Measurements from ENCODE around the gene PDE8B.

GRCh38 chr5:77333036-77333435 is 122.6 kb downstream of the PDE8B start:
- TF ChIP-seq, protein P1, sequence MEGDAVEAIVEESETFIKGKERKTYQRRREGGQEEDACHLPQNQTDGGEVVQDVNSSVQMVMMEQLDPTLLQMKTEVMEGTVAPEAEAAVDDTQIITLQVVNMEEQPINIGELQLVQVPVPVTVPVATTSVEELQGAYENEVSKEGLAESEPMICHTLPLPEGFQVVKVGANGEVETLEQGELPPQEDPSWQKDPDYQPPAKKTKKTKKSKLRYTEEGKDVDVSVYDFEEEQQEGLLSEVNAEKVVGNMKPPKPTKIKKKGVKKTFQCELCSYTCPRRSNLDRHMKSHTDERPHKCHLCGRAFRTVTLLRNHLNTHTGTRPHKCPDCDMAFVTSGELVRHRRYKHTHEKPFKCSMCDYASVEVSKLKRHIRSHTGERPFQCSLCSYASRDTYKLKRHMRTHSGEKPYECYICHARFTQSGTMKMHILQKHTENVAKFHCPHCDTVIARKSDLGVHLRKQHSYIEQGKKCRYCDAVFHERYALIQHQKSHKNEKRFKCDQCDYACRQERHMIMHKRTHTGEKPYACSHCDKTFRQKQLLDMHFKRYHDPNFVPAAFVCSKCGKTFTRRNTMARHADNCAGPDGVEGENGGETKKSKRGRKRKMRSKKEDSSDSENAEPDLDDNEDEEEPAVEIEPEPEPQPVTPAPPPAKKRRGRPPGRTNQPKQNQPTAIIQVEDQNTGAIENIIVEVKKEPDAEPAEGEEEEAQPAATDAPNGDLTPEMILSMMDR (IDR thresholded peaks at IDR 0.05; ENCODE audit: low read depth, low read length, missing input control), result no peak
- TF ChIP-seq RAD21 (IDR thresholded peaks at IDR 0.05) (no peak), MAX (IDR thresholded peaks at IDR 0.05) (no peak), TAF1 (conservative IDR thresholded peaks at IDR 0.05) (no peak), EGR1 (IDR thresholded peaks at IDR 0.05; ENCODE audit: low read depth in 2 of 2) (no peak), JUND (IDR thresholded peaks at IDR 0.05) (no peak), REST (IDR thresholded peaks at IDR 0.05) (no peak), GABPA (IDR thresholded peaks at IDR 0.05 in 1 of 2, conservative IDR thresholded peaks at IDR 0.05 in 1 of 2) (no peak), FOXA1 (IDR thresholded peaks at IDR 0.05) (no peak), SP1 (IDR thresholded peaks at IDR 0.05) (no peak)
- TF ChIP-seq, protein P2, sequence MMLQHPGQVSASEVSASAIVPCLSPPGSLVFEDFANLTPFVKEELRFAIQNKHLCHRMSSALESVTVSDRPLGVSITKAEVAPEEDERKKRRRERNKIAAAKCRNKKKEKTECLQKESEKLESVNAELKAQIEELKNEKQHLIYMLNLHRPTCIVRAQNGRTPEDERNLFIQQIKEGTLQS (IDR thresholded peaks at IDR 0.05), result no peak
